ENCODE data around the gene SLC35G2. TPM values are rescaled to one million over a fixed set of nuclear protein-coding genes. Genes with fewer than 3 reads are reported as not detected.

The SLC35G2 gene
- total RNA-seq, 2 experiments from 2014 or later: 0.12 TPM; not detected in 1

- H3K36me3 Mint-ChIP-seq (ENCODE audit: low read depth): peaks cover 16% of the 10 kb centered on the region
- no peaks in the 10 kb centered on the region for H3K27me3 Mint-ChIP-seq
- H3K9me3 Mint-ChIP-seq: no peaks in the 10 kb centered on the region
- no peak overlapping the region for H3K4me3 Mint-ChIP-seq
- ChIA-PET CTCF (interaction anchor here (0.8 to 2.4 kb wide), 6 partner anchors 10 to 87 kb away, joined by 3 to 9 read pairs (median 6); partner anchors contain the start of genes NCK1 and STAG1), POLR2A (interaction anchor here (0.6 kb wide), 1 partner anchor 586 kb away, joined by 3 read pairs; no protein-coding TSS in a partner anchor)
- peak overlapping the region; percentile 58 for H3K27ac Mint-ChIP-seq
- DNase-seq: no peak
- H3K4me1 Mint-ChIP-seq: peaks cover 24% of the 10 kb centered on the region
Measured at GRCh38 chr3:136838641-136839555, 20.0 kb downstream of the SLC35G2 start.

DNA sequence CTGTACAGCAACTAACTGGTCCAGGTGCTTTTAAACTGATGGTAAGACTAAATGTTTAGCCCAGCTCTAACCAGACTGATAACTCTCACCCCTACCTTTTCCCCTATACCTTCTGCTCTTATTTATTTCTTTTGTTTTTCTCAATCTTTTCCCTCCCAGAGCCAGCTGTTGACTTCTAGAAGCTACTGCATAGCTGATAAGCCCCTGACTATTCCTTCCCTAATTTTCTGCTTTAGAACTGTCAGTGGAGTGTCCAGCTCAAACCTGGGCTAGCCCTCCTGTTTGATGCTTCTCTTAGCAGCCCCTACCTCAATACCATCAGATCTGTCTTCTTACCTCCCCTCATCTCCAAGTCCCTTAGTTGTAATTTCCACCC lies 20.6 kb downstream of the SLC35G2 start:
- POLR2A ChIA-PET: interaction anchor here (0.6 kb wide), 2 partner anchors 12 to 587 kb away, joined by 3 to 6 read pairs; no protein-coding TSS in a partner anchor
- CTCF ChIA-PET: interaction anchor here (0.8 to 2.4 kb wide), 6 partner anchors 10 to 87 kb away, joined by 3 to 9 read pairs (median 5); partner anchors contain the start of genes NCK1 and STAG1
- H3K9me3 Mint-ChIP-seq: no peaks in the 10 kb centered on the region
- H3K36me3 Mint-ChIP-seq (ENCODE audit: low read depth): peaks cover 16% of the 10 kb centered on the region
- DNase-seq: no peak
- peak overlapping the region; percentile 54 for H3K27ac Mint-ChIP-seq
- no peaks in the 10 kb centered on the region for H3K27me3 Mint-ChIP-seq
- peaks cover 24% of the 10 kb centered on the region for H3K4me1 Mint-ChIP-seq
- H3K4me3 Mint-ChIP-seq: no peak overlapping the region

GRCh38 chr3:136840252-136840651 lies 21.3 kb downstream of the SLC35G2 start:
- Mint-ChIP-seq H3K36me3 (ENCODE audit: low read depth) (peaks cover 19% of the 10 kb centered on the region), H3K4me1 (peaks cover 24% of the 10 kb centered on the region), H3K9me3 (no peaks in the 10 kb centered on the region), H3K27ac (no peak overlapping the region), H3K27me3 (no peaks in the 10 kb centered on the region), H3K4me3 (no peak overlapping the region)
- CTCF ChIA-PET: interaction anchor here (0.7 to 2.4 kb wide), 7 partner anchors 9 to 1979 kb away, joined by 3 to 9 read pairs (median 5); partner anchors contain the start of genes NCK1 and STAG1
- POLR2A ChIA-PET: interaction anchor here (0.6 kb wide), 1 partner anchor 11 kb away, joined by 6 read pairs; no protein-coding TSS in a partner anchor
- no peak for DNase-seq

DNA sequence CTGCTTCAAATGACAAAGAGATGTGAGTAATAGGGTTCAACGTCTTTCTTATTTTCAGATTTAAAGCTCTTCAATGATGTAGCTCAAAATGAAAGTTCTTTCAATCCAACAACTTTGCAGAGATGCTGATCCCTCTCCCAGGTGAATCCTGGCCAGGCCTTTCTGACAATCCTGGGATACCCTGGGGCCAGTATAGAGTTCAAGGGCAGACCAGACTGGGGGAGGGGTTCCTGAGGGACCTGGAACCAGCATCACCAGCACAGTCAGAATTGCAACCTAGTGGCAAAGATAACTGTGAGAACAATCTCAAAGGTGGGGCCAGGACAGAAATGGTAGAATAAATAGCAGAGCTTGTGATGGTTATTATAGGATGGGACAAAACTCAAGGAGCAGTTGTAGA lies 23.4 kb downstream of the SLC35G2 start:
- DNase-seq: no peak
- ChIA-PET CTCF (interaction anchor here (0.6 to 2.4 kb wide), 5 partner anchors 11 to 90 kb away, joined by 3 to 9 read pairs (median 4); partner anchors contain the start of genes NCK1 and STAG1), POLR2A (no interaction called here)
- Mint-ChIP-seq H3K36me3 (ENCODE audit: low read depth) (peaks cover 24% of the 10 kb centered on the region), H3K9me3 (no peaks in the 10 kb centered on the region), H3K4me1 (peaks cover 24% of the 10 kb centered on the region), H3K4me3 (no peak overlapping the region), H3K27me3 (no peaks in the 10 kb centered on the region), H3K27ac (no peak overlapping the region)

DNA sequence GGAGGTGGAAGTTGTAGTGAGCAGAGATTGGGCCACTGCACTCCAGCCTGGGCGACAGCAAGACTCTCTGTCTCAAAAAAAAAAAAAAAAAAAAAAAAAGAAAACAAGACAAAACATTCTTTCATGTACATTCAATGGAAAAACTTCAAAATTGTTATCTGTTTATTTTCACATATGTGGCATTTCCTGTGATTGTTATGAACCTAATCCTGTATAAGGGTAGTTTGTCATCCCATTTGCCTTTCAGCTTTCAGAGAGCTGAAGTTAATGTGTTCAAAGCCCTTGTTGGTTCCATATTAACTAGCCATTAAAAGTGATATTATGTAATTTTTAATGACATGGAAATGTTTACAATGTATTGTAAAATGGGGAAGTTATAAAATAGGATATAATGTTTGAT lies 25.8 kb downstream of the SLC35G2 start:
- Mint-ChIP-seq H3K36me3 (ENCODE audit: low read depth) (peaks cover 18% of the 10 kb centered on the region), H3K27me3 (no peaks in the 10 kb centered on the region), H3K4me1 (peaks cover 8% of the 10 kb centered on the region), H3K9me3 (no peaks in the 10 kb centered on the region), H3K27ac (no peak overlapping the region), H3K4me3 (no peak overlapping the region)
- DNase-seq: no peak
- ChIA-PET POLR2A (no interaction called here), CTCF (interaction anchor here (0.6 to 2.4 kb wide), 4 partner anchors 92 to 733 kb away, joined by 3 to 9 read pairs (median 4); partner anchors contain the start of gene STAG1)

- H3K4me3 Mint-ChIP-seq: no peak overlapping the region
- DNase-seq: no peak
- peaks cover 23% of the 10 kb centered on the region for H3K36me3 Mint-ChIP-seq (ENCODE audit: low read depth)
- H3K27ac Mint-ChIP-seq: no peak overlapping the region
- ChIA-PET CTCF (no interaction called here), POLR2A (interaction anchor here (0.6 kb wide), 1 partner anchor 187 kb away, joined by 4 read pairs; no protein-coding TSS in a partner anchor)
- peaks cover 10% of the 10 kb centered on the region for H3K4me1 Mint-ChIP-seq
- no peaks in the 10 kb centered on the region for H3K27me3 Mint-ChIP-seq
- H3K9me3 Mint-ChIP-seq: peaks cover 4% of the 10 kb centered on the region
Measured at GRCh38 chr3:136852180-136852579, 33.3 kb downstream of the SLC35G2 start.

- Mint-ChIP-seq H3K9me3 (peaks cover 5% of the 10 kb centered on the region), H3K4me1 (peaks cover 40% of the 10 kb centered on the region), H3K4me3 (no peak overlapping the region), H3K36me3 (ENCODE audit: low read depth) (peaks cover 37% of the 10 kb centered on the region), H3K27ac (no peak overlapping the region), H3K27me3 (no peaks in the 10 kb centered on the region)
- POLR2A ChIA-PET: no interaction called here
- DNase-seq: no peak
- CTCF ChIA-PET: interaction anchor here (0.7 to 1.3 kb wide), 2 partner anchors 17 to 33 kb away, joined by 3 read pairs; no protein-coding TSS in a partner anchor
Measured at GRCh38 chr3:136856665-136857064, 37.7 kb downstream of the SLC35G2 start.

DNA sequence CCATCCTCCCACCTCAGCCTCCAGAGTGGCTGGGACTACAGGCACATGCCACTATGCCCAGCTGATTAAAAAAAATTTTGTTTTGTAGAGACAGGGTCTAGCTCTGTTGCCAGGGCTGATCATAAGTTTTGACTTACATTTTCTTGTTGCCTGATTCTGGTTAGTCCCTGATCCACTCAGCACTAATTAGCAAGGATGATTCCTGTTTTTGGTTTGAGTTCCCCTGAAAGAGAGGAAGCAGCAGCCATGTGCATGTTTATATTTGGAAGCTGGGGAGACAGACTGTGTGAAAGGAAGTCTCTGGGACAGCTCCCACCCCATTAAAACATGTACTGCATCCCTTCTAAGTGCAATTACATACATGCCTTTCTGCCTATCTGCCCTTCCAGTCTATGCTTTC lies 39.5 kb downstream of the SLC35G2 start:
- no peaks in the 10 kb centered on the region for H3K27me3 Mint-ChIP-seq
- H3K36me3 Mint-ChIP-seq (ENCODE audit: low read depth): peaks cover 40% of the 10 kb centered on the region
- ChIA-PET CTCF (interaction anchor here (0.9 to 2.6 kb wide), 4 partner anchors 18 to 106 kb away, joined by 3 to 11 read pairs (median 6); partner anchors contain the start of gene STAG1), POLR2A (no interaction called here)
- H3K27ac Mint-ChIP-seq: no peak overlapping the region
- DNase-seq: no peak
- no peak overlapping the region for H3K4me3 Mint-ChIP-seq
- peaks cover 43% of the 10 kb centered on the region for H3K4me1 Mint-ChIP-seq
- peaks cover 5% of the 10 kb centered on the region for H3K9me3 Mint-ChIP-seq

- H3K36me3 Mint-ChIP-seq (ENCODE audit: low read depth): peaks cover 33% of the 10 kb centered on the region
- ChIA-PET CTCF (interaction anchor here (1.4 to 2.6 kb wide), 3 partner anchors 10 to 108 kb away, joined by 3 to 11 read pairs (median 4); partner anchors contain the start of gene STAG1), POLR2A (no interaction called here)
- peaks cover 49% of the 10 kb centered on the region for H3K4me1 Mint-ChIP-seq
- no peak for DNase-seq
- peak overlapping the region; percentile 98 for H3K4me3 Mint-ChIP-seq
- no peaks in the 10 kb centered on the region for H3K27me3 Mint-ChIP-seq
- H3K27ac Mint-ChIP-seq: peak overlapping the region; percentile 99
- peaks cover 5% of the 10 kb centered on the region for H3K9me3 Mint-ChIP-seq
Measured at GRCh38 chr3:136860541-136860940, 41.6 kb downstream of the SLC35G2 start.

DNA sequence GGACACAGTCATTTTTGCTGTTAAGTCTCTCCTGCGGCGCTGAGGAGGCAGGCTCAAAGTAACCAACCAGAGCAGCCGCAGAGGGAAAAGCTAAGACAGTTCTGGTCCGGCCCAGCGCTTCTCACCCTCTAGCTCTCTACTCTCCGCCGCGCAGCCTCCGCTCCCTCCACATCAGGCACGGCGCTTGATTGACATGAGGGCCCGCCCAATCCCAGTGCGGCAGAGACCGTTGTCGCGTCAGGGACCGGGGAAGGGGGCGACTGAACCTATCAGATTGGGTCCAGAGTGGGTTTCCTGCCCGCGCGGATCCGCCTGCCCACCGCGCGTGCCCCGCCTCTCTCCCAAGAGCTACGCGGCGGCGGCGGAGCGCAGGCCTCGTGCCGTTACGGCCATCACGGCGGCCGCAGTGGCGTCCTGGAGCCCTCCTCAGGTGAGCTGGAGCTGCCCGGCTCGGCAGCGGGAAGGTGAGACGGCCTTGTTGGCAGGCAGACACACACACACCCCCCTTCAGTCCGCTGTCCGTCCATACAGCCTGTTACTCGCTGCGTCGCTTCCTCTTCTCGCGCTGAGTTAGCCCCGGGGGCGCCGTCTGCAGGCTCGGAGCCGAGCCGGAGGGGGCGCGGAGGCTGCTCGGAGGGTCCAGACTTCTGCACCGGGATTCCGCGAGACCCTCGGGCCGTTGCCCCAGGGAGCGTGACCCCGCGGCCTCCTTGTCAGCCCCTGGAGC lies 43.1 kb downstream of the SLC35G2 start, which contains the start of gene NCK1:
TSS of gene NCK1 (plus strand) at position 319 of the 727 bp plus-strand sequence. CDS start 65,794 bp downstream, outside the sequence.
- ChIA-PET CTCF (interaction anchor here (0.6 to 3.1 kb wide), 11 partner anchors 12 to 818 kb away, joined by 3 to 11 read pairs (median 4); partner anchors contain the start of gene STAG1), POLR2A (interaction anchor here (0.8 to 1.3 kb wide), 4 partner anchors 109 to 666 kb away, joined by 3 to 8 read pairs (median 4); partner anchors contain the start of genes MSL2 and STAG1)
- H3K27ac Mint-ChIP-seq: peak within 1 kb of the TSS; percentile 99
- H3K9me3 Mint-ChIP-seq: peaks cover 2% of the 10 kb centered on the region
- DNase-seq: peak; percentile 99
- H3K4me1 Mint-ChIP-seq: peaks cover 51% of the 10 kb centered on the region
- H3K27me3 Mint-ChIP-seq: no peaks in the 10 kb centered on the region
- H3K36me3 Mint-ChIP-seq (ENCODE audit: low read depth): peaks cover 36% of the 10 kb centered on the region
- H3K4me3 Mint-ChIP-seq: peak within 1 kb of the TSS; percentile 98

GRCh38 chr3:136862617-136863322 lies 43.8 kb downstream of the SLC35G2 start:
- POLR2A ChIA-PET: interaction anchor here (1.0 to 1.3 kb wide), 2 partner anchors 110 to 151 kb away, joined by 4 to 8 read pairs; partner anchors contain the start of gene STAG1
- Mint-ChIP-seq H3K9me3 (no peaks in the 10 kb centered on the region), H3K36me3 (ENCODE audit: low read depth) (peaks cover 39% of the 10 kb centered on the region), H3K27ac (peak overlapping the region; percentile 99), H3K27me3 (no peaks in the 10 kb centered on the region), H3K4me1 (peaks cover 52% of the 10 kb centered on the region), H3K4me3 (peak overlapping the region; percentile 98)
- DNase-seq: peak; percentile 42
- CTCF ChIA-PET: interaction anchor here (1.2 to 3.1 kb wide), 6 partner anchors 11 to 152 kb away, joined by 3 to 11 read pairs (median 4); partner anchors contain the start of gene STAG1

Data from activated CD4-positive, alpha-beta T cell treated with anti-CD3 and anti-CD28 coated beads, Interleukin-2, amount 10 ng/mL, durations not matched to agents 7 days and 5 days (primary cell).